ENCODE results near the gene ITGAD. TPM values are rescaled to one million over a fixed set of nuclear protein-coding genes. Genes with fewer than 3 reads are reported as not detected.
A peak's percentile ranks its signal among the peaks of the same experiment; 100 is the strongest.
"Not testable (repeated sequence)": the region's sequence is repeated elsewhere in the genome, so short reads cannot be mapped to it uniquely, and the experiment has no call there.

ITGAD gene
- total RNA-seq, 2 experiments from 2014 or later = not detected

- CTCF ChIA-PET = interaction anchor here (0.6 kb wide), 1 partner anchor 447 kb away, joined by 3 read pairs; no protein-coding TSS in a partner anchor
- H3K9me3 Mint-ChIP-seq (ENCODE audit: low read depth) = no peaks in the 10 kb centered on the region
These were observed 16.9 kb downstream of the ITGAD start for GRCh38 chr16:31410082-31410481.

GRCh38 chr16:31411024-31411844 is 18.1 kb downstream of the ITGAD start:
- ChIA-PET POLR2A (no interaction called here), CTCF (interaction anchor here (0.7 kb wide), 1 partner anchor 18 kb away, joined by 3 read pairs; no protein-coding TSS in a partner anchor)
- Mint-ChIP-seq H3K4me3 (no peak overlapping the region), H3K4me1 (no peaks in the 10 kb centered on the region), H3K9me3 (ENCODE audit: low read depth) (no peaks in the 10 kb centered on the region), H3K36me3 (ENCODE audit: low read depth) (no peaks in the 10 kb centered on the region), H3K27ac (no peak overlapping the region), H3K27me3 (peaks cover 7% of the 10 kb centered on the region)
- DNase-seq (no peak), ATAC-seq (no peak)
- intact Hi-C loops (cut with DNase I, micrococcal nuclease) = no loop called here

More at GRCh38 chr16:31410082-31410481, 16.9 kb downstream of the ITGAD start:
- POLR2A ChIA-PET = no interaction called here
- Mint-ChIP-seq H3K36me3 (ENCODE audit: low read depth) (no peaks in the 10 kb centered on the region), H3K4me1 (no peaks in the 10 kb centered on the region), H3K27ac (no peak overlapping the region), H3K27me3 (peaks cover 7% of the 10 kb centered on the region), H3K4me3 (no peak overlapping the region)
- no peak for DNase-seq
- no peak for ATAC-seq
- intact Hi-C loops (cut with DNase I, micrococcal nuclease) = no loop called here

- H3K9me3 Mint-ChIP-seq (ENCODE audit: low read depth) = no peaks in the 10 kb centered on the region
- H3K27me3 Mint-ChIP-seq = peaks cover 9% of the 10 kb centered on the region
- DNase-seq = no peak
- no peak overlapping the region for H3K4me3 Mint-ChIP-seq
- no peaks in the 10 kb centered on the region for H3K4me1 Mint-ChIP-seq
- no peak overlapping the region for H3K27ac Mint-ChIP-seq
- no peak for ATAC-seq
- H3K36me3 Mint-ChIP-seq (ENCODE audit: low read depth) = no peaks in the 10 kb centered on the region
- CTCF ChIA-PET = no interaction called here
- intact Hi-C loops (cut with DNase I, micrococcal nuclease) = no loop called here
- POLR2A ChIA-PET = interaction anchor here (0.6 kb wide), 1 partner anchor 146 kb away, joined by 3 read pairs; no protein-coding TSS in a partner anchor
These were observed 19.6 kb downstream of the ITGAD start for GRCh38 chr16:31412750-31413149.

- Mint-ChIP-seq H3K36me3 (ENCODE audit: low read depth) (no peaks in the 10 kb centered on the region), H3K27me3 (peaks cover 9% of the 10 kb centered on the region), H3K9me3 (ENCODE audit: low read depth) (no peaks in the 10 kb centered on the region), H3K27ac (no peak overlapping the region), H3K4me1 (no peaks in the 10 kb centered on the region), H3K4me3 (no peak overlapping the region)
- ATAC-seq = no peak
- CTCF ChIA-PET = no interaction called here
- no peak for DNase-seq
- intact Hi-C loops (cut with DNase I, micrococcal nuclease) = no loop called here
- POLR2A ChIA-PET = no interaction called here
These were observed 20.2 kb downstream of the ITGAD start for GRCh38 chr16:31413381-31413780.

- Mint-ChIP-seq H3K27me3 (peaks cover 9% of the 10 kb centered on the region), H3K9me3 (ENCODE audit: low read depth) (no peaks in the 10 kb centered on the region), H3K27ac (no peak overlapping the region), H3K4me1 (no peaks in the 10 kb centered on the region), H3K4me3 (no peak overlapping the region), H3K36me3 (ENCODE audit: low read depth) (no peaks in the 10 kb centered on the region)
- ChIA-PET CTCF (no interaction called here), POLR2A (no interaction called here)
- DNase-seq = no peak
- no peak for ATAC-seq
- intact Hi-C loops (cut with DNase I, micrococcal nuclease) = no loop called here
These were observed 20.8 kb downstream of the ITGAD start for GRCh38 chr16:31413943-31414342.

- no peaks in the 10 kb centered on the region for H3K9me3 Mint-ChIP-seq (ENCODE audit: low read depth)
- no peaks in the 10 kb centered on the region for H3K4me1 Mint-ChIP-seq
- DNase-seq = no peak
- peaks cover 9% of the 10 kb centered on the region for H3K27me3 Mint-ChIP-seq
- POLR2A ChIA-PET = no interaction called here
- intact Hi-C loops (cut with DNase I, micrococcal nuclease) = no loop called here
- no peaks in the 10 kb centered on the region for H3K36me3 Mint-ChIP-seq (ENCODE audit: low read depth)
- CTCF ChIA-PET = no interaction called here
- ATAC-seq = no peak
- H3K27ac Mint-ChIP-seq = no peak overlapping the region
- no peak overlapping the region for H3K4me3 Mint-ChIP-seq
These were observed 21.6 kb downstream of the ITGAD start for GRCh38 chr16:31414706-31415105.

- intact Hi-C loops (cut with DNase I, micrococcal nuclease) = no loop called here
- peaks cover 10% of the 10 kb centered on the region for H3K27me3 Mint-ChIP-seq
- H3K4me1 Mint-ChIP-seq = peaks cover 5% of the 10 kb centered on the region
- no peaks in the 10 kb centered on the region for H3K36me3 Mint-ChIP-seq (ENCODE audit: low read depth)
- no peak overlapping the region for H3K4me3 Mint-ChIP-seq
- H3K27ac Mint-ChIP-seq = no peak overlapping the region
- DNase-seq (no peak), ATAC-seq (no peak)
- POLR2A ChIA-PET = no interaction called here
- H3K9me3 Mint-ChIP-seq (ENCODE audit: low read depth) = no peaks in the 10 kb centered on the region
- CTCF ChIA-PET = no interaction called here
These were observed 23.2 kb downstream of the ITGAD start for GRCh38 chr16:31416371-31416770.

- H3K9me3 Mint-ChIP-seq (ENCODE audit: low read depth); POLR2A ChIA-PET; CTCF ChIA-PET; H3K36me3 Mint-ChIP-seq (ENCODE audit: low read depth); intact Hi-C loops (cut with DNase I, micrococcal nuclease); H3K27ac Mint-ChIP-seq; ATAC-seq; H3K4me3 Mint-ChIP-seq; DNase-seq: not testable (repeated sequence)
- Mint-ChIP-seq H3K27me3 (peaks cover 10% of the 10 kb centered on the region), H3K4me1 (peaks cover 10% of the 10 kb centered on the region)
These were observed 23.9 kb downstream of the ITGAD start for GRCh38 chr16:31417036-31417435.

- CTCF ChIA-PET = no interaction called here
- ATAC-seq (no peak), DNase-seq (no peak)
- Mint-ChIP-seq H3K9me3 (ENCODE audit: low read depth) (no peaks in the 10 kb centered on the region), H3K4me1 (peaks cover 10% of the 10 kb centered on the region), H3K36me3 (ENCODE audit: low read depth) (no peaks in the 10 kb centered on the region), H3K4me3 (no peak overlapping the region), H3K27ac (no peak overlapping the region), H3K27me3 (peaks cover 10% of the 10 kb centered on the region)
- POLR2A ChIA-PET = no interaction called here
- intact Hi-C loops (cut with DNase I, micrococcal nuclease) = no loop called here
These were observed 24.8 kb downstream of the ITGAD start for GRCh38 chr16:31417916-31418315.

- CTCF ChIA-PET = no interaction called here
These were observed 26.9 kb downstream of the ITGAD start for GRCh38 chr16:31420037-31420436.

GRCh38 chr16:31421587-31421986 is 28.5 kb downstream of the ITGAD start:
- Mint-ChIP-seq H3K27me3 (peaks cover 6% of the 10 kb centered on the region), H3K36me3 (ENCODE audit: low read depth) (no peaks in the 10 kb centered on the region), H3K9me3 (ENCODE audit: low read depth) (no peaks in the 10 kb centered on the region), H3K4me3 (no peak overlapping the region), H3K4me1 (peaks cover 10% of the 10 kb centered on the region), H3K27ac (peak overlapping the region; percentile 47)
- ATAC-seq (peak; percentile 98), DNase-seq (peak; percentile 82)
- intact Hi-C loops (cut with DNase I, micrococcal nuclease) = loop anchor here in 1 of 2 experiments (1.0 to 10.0 kb wide), 4 partner anchors 35 to 280 kb away; partner anchors contain the start of gene ITGAX
- CTCF ChIA-PET = interaction anchor here (1.8 kb wide), 1 partner anchor 39 kb away, joined by 5 read pairs; no protein-coding TSS in a partner anchor
- POLR2A ChIA-PET = no interaction called here

More at GRCh38 chr16:31420037-31420436, 26.9 kb downstream of the ITGAD start:
- H3K27ac Mint-ChIP-seq = no peak overlapping the region
- no peaks in the 10 kb centered on the region for H3K36me3 Mint-ChIP-seq (ENCODE audit: low read depth)
- DNase-seq (no peak), ATAC-seq (no peak)
- H3K4me1 Mint-ChIP-seq = peaks cover 10% of the 10 kb centered on the region
- H3K4me3 Mint-ChIP-seq = no peak overlapping the region
- POLR2A ChIA-PET = no interaction called here
- H3K27me3 Mint-ChIP-seq = peaks cover 4% of the 10 kb centered on the region
- intact Hi-C loops (cut with DNase I, micrococcal nuclease) = loop anchor here in 1 of 2 experiments (2.0 to 10.0 kb wide), 3 partner anchors 33 to 155 kb away; partner anchors contain the start of gene ITGAX
- no peaks in the 10 kb centered on the region for H3K9me3 Mint-ChIP-seq (ENCODE audit: low read depth)

GRCh38 chr16:31423241-31423640 is 30.1 kb downstream of the ITGAD start:
- Mint-ChIP-seq H3K36me3 (ENCODE audit: low read depth) (no peaks in the 10 kb centered on the region), H3K4me3 (no peak overlapping the region), H3K27ac (no peak overlapping the region), H3K27me3 (peaks cover 5% of the 10 kb centered on the region), H3K9me3 (ENCODE audit: low read depth) (no peaks in the 10 kb centered on the region), H3K4me1 (peaks cover 13% of the 10 kb centered on the region)
- ChIA-PET CTCF (interaction anchor here (1.8 kb wide), 1 partner anchor 37 kb away, joined by 5 read pairs; no protein-coding TSS in a partner anchor), POLR2A (no interaction called here)
- no peak for ATAC-seq
- no peak for DNase-seq
- intact Hi-C loops (cut with DNase I, micrococcal nuclease) = loop anchor here in 1 of 2 experiments (10.0 kb wide), 1 partner anchor 158 kb away; no protein-coding TSS in a partner anchor

Data from activated CD4-positive, alpha-beta T cell treated with anti-CD3 and anti-CD28 coated beads for 36 hours (primary cell).